AG09309 (cell line): ENCODE results near the gene PF4V1.

Source experiments
- DNase-seq: peaks from one replicate; pipeline ENCODE4 v3.0.0-alpha.2; 2010; ENCODE audit warnings: low read depth
- H3K4me3 ChIP-seq: 2 replicates; pipeline ENCODE4 v1.5.1; 2011; ENCODE audit warnings: mild to moderate bottlenecking, low read depth, low read length, moderate library complexity; ENCODE audit not compliant: control insufficient read depth
- CTCF ChIP-seq: IDR thresholded peaks from 2 replicates; pipeline ENCODE4 v1.5.1; 2011; ENCODE audit warnings: mild to moderate bottlenecking, low read depth, low read length, inconsistent platforms; ENCODE audit not compliant: insufficient read depth, control insufficient read depth; ENCODE audit errors: missing control alignments

PF4V1 gene

GRCh38 chr4:73860181-73860580 lies 7.1 kb downstream of the PF4V1 start:
- no peak for TF ChIP-seq CTCF
- no peak overlapping the region for H3K4me3 ChIP-seq
- no peak for DNase-seq

- no peak overlapping the region for H3K4me3 ChIP-seq
- no peak for DNase-seq
- no peak for TF ChIP-seq CTCF
These were observed 7.8 kb downstream of the PF4V1 start for GRCh38 chr4:73860917-73861316.

- no peak for TF ChIP-seq CTCF
- DNase-seq: no peak
These were observed 9.2 kb downstream of the PF4V1 start for GRCh38 chr4:73862322-73862721.

GRCh38 chr4:73864365-73864764 lies 11.3 kb downstream of the PF4V1 start:
- no peak for DNase-seq
- TF ChIP-seq CTCF: peak; percentile 34
- no peak overlapping the region for H3K4me3 ChIP-seq

More at GRCh38 chr4:73862322-73862721, 9.2 kb downstream of the PF4V1 start:
- H3K4me3 ChIP-seq: no peak overlapping the region

GRCh38 chr4:73864961-73865360 lies 11.9 kb downstream of the PF4V1 start:
- no peak for TF ChIP-seq CTCF
- no peak for DNase-seq
- H3K4me3 ChIP-seq: no peak overlapping the region

GRCh38 chr4:73865431-73866096 lies 12.5 kb downstream of the PF4V1 start:
- no peak for DNase-seq
- H3K4me3 ChIP-seq: no peak overlapping the region
- no peak for TF ChIP-seq CTCF

GRCh38 chr4:73866246-73866645 lies 13.2 kb downstream of the PF4V1 start:
- TF ChIP-seq CTCF: no peak
- DNase-seq: no peak
- no peak overlapping the region for H3K4me3 ChIP-seq
